Cerebellar nuclear complex (tissue), 1 donor: Measurements from ENCODE around the gene ZNF43.
"Not testable (repeated sequence)": the region's sequence is repeated elsewhere in the genome, so short reads cannot be mapped to it uniquely, and the experiment has no call there.

Experiments used
- DNase-seq, 2 experiments: peaks; one replicate each; lab custom pipeline; 2025; lab: John Stamatoyannopoulos, UW

Gene ZNF43

DNA sequence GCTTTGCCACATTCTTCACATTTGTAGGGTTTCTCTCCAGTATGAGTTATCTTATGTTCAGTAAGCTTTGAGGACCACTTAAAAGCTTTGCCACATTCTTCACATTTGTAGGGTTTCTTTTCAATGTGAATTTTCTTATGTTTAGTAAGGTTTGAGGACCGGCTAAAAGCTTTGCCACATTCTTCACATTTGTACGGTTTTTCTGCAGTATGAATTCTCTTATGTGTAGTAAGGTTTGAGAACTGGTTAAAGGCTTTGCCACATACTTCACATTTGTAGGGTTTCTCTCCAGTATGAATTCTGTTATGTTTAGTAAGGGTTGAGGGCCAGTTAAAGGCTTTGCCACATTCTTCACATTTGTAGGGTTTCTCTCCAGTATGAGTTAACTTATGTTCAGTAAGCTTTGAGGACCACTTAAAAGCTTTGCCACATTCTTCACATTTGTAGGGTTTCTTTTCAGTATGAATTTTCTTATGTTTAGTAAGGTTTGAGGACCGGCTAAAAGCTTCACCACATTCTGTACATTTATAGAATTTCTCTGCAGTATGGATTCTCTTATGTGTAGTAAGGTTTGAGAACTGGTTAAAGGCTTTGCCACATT is 27.5 kb downstream of the ZNF43 start:
- DNase-seq = not testable (repeated sequence)

DNA sequence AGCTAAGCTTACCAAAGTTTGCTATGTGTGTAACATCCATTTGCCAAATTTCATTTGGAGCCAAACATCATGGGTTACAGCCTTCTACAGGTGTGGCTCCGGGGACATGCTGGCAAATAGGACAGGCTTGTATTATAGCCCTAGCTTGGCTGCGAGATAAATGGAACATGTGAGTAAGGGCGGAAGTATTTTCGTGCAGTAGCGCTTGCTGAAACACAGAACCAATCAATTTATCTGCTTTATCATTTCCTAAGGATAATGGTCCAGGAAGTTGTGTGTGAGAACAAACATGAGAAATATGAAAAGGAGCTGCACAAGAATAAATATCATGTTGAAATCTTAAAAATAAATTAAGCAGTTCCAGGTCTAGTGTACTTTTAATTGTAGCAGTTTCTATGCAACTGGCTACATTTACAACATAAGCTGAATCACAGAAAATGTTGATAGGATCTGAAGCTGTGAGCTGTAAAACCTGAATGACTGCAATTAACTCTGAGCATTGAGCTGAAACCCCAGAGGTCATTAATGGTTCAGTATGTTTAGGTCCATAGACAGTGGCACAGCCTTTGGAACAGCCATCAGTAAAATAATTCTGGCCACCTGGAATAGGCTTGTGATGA is 46.4 kb downstream of the ZNF43 start:
- DNase-seq = no peak

DNA sequence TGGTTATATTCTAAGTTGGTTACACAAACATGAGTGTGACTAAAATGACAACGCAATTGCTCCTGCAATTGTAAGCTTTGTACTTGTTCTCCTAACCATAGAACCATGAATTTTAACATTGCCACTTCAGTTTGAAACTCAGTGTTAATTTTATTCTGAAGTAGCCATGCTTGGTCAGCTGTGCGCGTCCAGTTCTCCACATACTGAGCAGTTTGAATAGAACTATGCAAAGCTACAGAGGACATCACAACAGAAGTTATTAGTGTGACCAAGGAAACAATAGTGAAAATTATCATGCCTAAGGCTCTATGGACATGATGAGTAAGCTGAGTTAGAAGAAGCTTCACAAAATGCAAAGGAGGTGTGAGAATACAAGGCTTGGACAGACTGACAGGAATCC is 49.0 kb downstream of the ZNF43 start:
- DNase-seq = no peak

DNA sequence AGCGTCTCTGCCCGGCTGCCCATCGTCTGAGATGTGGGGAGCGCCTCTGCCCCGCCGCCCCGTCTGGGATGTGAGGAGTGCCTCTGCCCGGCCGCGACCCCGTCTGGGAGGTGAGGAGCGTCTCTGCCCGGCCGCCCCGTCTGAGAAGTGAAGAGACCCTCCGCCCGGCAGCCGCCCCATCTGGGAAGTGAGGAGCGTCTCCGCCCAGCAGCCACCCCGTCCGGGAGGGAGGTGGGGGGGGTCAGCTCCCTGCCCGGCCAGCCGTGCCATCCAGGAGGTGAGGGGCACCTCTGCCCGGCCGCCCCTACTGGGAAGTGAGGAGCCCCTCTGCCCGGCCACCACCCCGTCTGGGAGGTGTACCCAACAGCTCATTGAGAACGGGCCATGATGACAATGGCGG is 60.2 kb downstream of the ZNF43 start:
- DNase-seq = not testable (repeated sequence)

DNA sequence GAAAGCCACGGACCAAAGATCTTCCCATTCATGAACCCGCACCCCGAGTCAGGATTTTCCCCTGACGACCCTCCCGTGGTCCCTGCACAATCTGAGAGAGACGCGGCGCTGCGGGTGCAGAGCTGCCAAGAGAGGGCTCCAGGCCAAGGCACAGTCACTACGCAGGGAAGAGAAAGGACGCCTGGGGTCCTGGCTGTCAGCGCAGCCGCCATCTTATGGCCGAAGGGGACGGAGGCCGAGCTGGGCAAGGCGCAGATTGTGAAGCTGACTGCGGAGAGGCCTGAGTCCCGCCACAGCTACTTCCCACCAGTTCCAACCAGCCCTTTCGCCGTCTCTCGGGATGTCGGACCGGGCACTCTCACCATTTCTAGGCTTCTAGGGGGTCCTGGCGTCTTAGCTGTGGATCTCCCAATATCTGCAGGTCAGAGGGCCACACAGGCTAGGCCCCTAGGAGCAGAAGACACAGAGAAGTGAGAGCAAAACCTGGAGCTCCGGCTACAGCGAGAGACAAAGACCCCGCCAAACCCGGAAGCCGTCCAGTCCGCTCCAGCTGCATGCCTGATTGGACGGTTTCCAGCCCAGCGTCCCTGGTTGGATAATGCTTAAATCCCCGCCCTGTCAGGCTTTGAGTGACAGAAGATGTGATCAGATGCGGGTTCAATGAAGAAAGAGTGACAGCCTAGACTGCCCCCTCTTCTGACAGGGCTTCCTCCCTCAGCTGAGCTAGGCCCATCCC is 68.7 kb downstream of the ZNF43 start, which contains the start of gene ZNF100:
ZNF100 (minus strand) TSS at position 515 of the 736 bp plus-strand sequence; CDS start at position 365, 150 bp downstream.
- peak in 1 of 2 experiments; percentile 24 for DNase-seq

DNA sequence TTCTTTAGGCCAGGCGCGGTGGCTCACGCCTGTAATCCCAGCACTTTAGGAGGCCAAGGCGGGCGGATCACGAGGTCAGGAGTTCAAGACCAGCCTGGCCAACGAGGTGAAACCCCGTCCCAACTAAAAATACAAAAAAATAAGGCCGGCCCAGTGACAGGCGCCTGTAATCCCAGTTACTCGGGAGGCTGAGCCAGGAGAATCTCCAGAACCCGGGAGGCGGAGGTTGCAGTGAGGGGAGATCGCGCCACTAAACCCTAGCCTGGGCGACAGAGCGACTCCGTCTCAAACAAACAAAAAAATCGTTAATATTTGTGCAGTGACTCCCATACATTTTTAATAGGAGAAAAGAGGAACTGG is 69.3 kb downstream of the ZNF43 start:
- not testable (repeated sequence) for DNase-seq

DNA sequence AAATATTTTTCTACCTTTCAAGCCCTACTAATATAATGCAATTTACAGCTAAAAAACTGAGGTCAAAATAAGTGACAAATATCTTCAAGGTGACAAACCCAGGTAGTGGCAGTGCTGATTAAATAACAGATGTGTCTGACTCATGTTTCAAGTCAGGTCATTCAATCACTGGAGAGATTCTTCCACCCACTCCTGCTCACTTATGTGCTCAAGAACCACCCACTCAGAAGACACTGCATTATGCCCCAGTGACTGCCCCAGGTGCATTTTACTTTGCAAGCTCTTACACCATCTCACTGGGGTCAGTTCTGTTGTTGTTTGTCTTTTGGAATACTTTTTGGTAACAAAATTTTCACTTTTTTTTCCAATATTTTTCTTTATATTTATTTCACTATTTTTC is 70.8 kb downstream of the ZNF43 start:
- no peak for DNase-seq

DNA sequence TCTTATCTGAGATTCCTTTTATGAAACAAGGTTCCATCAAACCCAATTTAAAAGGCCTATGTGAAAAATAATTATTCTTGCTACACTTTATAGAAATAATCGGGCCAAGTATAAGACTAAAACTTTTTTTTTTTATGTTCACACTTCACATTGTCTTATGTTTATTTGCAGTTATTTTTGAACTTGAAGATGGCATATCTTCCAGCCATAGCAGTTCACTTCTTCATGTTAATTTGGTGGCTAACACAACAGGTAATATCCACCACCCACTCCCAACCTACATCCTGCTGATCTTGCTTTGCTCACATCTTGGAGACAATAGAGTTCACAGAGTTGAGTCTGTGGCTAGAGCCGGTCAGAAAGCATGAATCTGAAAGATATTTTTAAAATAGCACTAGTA is 74.4 kb downstream of the ZNF43 start:
- DNase-seq = not testable (repeated sequence)

DNA sequence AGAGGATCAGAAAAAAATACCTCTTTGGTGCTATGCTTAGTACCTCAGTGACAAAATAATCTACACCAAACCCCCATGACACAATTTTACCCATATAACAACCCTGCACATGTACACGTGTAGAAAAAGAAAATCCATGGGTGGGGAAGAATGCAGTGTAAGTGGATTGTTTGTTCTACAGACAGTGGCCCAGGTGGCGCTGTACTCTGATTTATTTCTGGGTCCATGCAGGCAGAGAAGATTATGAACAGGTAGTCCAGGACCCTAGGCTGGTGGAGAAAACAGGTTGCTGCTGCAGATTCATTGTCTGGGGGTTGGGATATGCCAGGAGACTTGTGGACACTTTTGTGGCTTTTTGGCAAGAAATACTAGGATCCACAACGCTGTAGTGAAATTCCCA is 77.7 kb downstream of the ZNF43 start:
- no peak for DNase-seq

DNA sequence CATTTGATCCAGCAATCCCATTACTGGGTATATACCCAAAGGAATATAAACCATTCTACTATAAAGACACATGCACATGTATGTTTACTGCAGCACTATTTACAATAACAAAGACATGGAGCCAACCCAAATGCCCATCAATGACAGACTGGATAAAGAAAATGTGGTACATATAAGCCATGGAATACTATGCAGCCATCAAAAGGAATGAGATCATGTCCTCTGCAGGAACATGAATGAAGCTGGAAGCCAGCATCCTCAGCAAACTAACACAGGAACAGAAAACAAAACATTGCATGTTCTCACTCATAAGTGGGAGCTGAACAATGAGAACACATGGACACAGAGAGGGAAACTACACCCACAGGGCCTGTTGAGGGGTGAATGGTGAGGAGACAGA is 80.4 kb downstream of the ZNF43 start:
- DNase-seq = not testable (repeated sequence)
